Raji (cell line): Measurements from ENCODE around the gene ABHD13.
A peak's percentile ranks its signal among the peaks of the same experiment; 100 is the strongest.

Experiments used
- POLR2A ChIP-seq: IDR thresholded peaks from 2 replicates; pipeline ENCODE4 v1.6.1; 2011; ENCODE audit warnings: low read depth, low read length, control low read depth; ENCODE audit not compliant: insufficient read depth

The ABHD13 gene

DNA sequence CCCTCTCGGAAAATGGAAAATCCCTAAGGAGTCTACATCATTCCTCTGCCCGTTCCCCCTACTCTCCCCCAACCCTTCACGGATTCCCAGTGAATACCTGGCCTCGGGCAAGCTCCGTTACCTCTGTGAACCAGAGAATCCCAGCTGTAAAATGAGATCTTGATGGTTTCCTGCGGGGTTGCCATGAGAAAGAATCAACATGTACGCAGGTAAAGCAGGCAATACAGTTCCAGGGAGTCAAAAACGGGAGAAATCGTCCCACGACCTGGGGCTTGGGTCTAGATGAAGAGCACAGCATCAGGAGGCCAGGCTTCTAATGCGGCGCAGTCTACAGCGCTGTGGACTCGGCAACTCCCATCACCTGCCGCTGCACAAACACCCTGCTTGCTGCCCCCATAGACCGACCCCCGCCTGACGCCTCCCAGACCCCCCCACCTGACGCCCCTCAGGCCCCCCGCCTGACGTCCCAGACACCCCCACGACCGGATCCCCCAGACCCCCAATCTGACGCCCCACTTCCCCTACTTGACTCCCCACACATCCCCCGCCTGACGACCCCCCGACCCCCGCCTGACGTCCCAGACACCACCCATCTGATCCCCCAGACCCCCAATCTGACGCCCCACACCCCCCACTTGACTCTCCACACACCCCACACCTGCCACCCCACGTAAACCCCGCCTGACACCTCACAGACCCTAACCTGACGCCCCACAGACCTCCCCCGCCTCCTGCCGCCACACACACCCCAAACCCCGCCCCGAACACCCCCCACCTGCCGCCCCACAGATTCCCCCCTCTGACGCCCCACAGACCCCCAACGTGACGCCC, 3.5 kb upstream of the ABHD13 start:
- TF ChIP-seq POLR2A: no peak

DNA sequence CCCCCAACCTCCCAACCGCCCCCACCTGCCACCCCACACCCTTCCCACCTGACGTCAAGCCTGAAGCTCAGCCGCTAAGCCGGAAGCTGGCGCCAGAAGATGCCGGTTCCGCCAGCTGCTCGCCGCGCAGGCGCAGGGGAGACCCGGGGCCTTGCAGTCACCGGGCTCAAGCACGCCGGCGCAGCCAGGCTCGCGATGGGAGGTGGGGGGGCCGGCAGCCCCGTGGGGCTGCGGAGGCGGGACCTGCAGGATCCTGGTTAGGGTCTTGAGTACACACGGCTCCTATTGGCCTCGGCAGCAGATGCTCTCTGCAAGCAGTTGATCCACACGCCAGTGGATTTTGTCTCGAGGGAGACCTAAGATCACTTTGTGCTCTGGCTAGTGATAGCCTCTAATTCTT, 2.8 kb upstream of the ABHD13 start, which contains the start of gene LIG4:
Gene LIG4, minus strand, starts transcription at position 101 of the 400 bp plus-strand sequence. CDS start 4,268 bp downstream, outside the sequence.
- peak; percentile 73 for TF ChIP-seq POLR2A

GRCh38 chr13:108220041-108220440, 1.8 kb downstream of the ABHD13 start:
- no peak for TF ChIP-seq POLR2A

- no peak for TF ChIP-seq POLR2A
Measured at GRCh38 chr13:108223687-108224503, 5.7 kb downstream of the ABHD13 start.

- TF ChIP-seq POLR2A: no peak
Measured at GRCh38 chr13:108225440-108225839, 7.2 kb downstream of the ABHD13 start.

- TF ChIP-seq POLR2A: no peak
Measured at GRCh38 chr13:108226184-108226583, 8.0 kb downstream of the ABHD13 start.

DNA sequence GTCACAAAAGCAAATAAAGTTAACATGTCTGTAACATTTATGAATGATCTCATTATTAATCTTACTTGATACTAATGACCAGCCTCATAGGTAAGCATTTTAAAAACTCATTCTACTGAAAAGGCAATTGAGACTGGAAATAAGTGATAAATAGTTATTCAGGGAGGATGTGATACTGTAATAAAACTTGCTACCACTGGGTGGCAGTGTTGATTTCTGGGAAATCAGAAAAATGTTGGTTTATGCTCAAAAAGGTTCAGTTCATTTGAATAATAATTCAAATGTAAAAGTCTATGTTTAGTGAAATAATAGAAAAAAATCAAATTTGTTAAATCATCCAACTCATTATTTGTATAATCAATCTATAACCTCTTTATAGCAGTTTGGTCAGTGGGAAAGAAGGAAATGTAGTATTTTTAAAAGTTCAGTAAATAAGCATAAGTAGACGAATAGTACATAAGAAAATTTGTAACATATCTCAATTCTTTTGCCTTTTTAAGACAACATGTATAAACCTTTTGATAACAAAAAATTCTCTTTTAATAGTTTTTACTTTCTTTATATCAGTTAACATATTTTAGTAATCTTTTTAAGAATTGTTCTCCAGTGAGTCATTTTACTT, 9.6 kb downstream of the ABHD13 start:
- TF ChIP-seq POLR2A: no peak

DNA sequence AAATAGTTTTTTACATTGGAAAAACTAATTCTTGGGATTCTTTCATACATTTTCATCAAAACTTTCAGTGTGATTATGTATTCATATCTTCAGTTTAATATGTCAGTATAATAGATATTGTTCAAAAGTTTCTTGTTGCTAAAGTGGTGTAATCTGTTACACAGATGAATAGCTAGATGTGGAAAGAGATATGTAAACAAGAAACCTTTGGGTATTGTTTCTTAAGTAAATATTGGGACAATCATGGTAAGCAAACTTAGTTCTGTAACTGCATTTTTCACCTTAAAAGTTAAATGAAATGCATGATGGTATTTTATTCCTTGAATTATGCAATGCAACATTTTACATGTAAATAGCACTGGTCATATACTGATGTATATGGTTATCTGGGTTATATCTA, 12.2 kb downstream of the ABHD13 start:
- TF ChIP-seq POLR2A: no peak

DNA sequence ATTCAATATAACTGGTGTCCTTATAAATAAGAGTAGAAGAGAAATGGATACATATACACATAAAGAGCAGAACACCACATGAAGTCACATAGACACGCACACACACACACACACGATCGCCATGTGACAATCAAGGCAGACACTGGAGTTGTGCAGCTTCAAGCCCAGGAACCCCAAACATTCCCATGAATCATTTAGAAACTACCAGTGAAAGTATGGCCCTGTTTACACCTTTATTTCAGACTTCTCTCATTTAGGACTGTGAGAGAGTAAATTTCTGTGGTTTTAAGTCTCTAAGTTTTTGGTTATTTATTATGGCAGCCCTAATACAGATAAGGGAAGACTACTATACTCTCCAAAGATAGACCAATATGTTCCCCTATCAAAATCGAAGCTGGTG, 31.0 kb downstream of the ABHD13 start:
- no peak for TF ChIP-seq POLR2A

- no peak for TF ChIP-seq POLR2A
Measured at GRCh38 chr13:108257248-108257647, 39.1 kb downstream of the ABHD13 start.

GRCh38 chr13:108263621-108264355, 45.6 kb downstream of the ABHD13 start:
- no peak for TF ChIP-seq POLR2A

DNA sequence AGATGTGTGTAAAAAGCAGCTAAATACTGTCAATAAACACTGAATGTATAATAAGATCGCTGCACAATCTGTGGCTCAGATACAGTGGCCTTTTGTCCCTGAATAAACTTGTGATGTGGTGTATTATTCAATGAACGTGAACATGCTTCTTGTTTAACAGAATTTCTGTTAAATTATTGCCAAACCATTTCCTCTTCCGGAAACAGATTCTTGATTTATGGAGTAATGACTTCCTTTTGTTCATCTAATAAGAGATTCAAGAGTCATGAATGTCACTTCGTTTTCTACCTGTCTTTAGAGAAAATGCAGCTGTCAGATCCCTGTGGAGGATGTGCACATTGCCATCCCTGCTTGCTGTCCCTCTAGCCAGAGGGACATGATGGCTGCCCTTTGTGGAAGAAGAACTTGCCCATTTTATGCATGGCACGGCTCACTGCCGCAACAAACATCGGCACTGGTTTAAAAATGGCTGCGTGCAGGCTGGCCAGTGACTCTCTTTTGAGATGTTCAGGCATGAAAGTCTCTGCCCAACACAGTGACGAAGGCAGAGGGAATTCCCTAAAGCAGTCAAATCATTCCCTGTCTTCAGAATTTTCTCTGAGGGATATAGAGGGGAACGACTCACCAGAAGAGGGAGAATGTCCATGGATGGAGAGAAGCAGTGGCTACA, 48.3 kb downstream of the ABHD13 start:
- no peak for TF ChIP-seq POLR2A

- no peak for TF ChIP-seq POLR2A
Measured at GRCh38 chr13:108267347-108267746, 49.2 kb downstream of the ABHD13 start.

DNA sequence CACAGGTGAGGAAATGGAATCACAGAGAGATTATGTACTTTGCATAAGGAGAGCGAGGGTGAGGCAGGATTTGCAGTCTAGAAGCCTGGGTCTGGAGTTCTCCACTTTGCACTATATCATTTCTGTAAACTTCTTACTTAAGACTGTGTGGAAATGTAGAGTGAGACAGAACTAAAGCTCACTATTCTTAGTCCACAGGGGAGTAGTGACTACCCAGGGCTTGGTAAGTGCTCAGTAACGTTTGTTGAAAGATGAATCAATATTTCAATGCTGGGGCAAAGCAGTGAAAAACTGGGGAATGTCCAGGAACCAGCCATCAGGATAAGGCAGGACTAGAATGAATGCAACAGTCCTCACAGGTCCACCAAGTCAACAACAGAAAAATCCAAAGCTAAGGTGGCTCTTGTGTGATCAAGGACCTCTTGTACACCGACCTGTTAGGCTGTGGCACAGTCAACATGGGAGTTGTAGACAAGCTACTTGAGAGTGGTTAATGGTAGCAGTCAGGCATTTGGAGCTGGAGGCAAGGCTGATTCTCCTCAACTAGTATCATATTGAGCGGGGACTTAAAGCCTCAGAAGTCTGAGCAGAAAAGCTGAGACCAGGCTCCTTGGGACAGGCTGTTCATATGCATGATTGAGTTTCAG, 50.4 kb downstream of the ABHD13 start:
- no peak for TF ChIP-seq POLR2A

GRCh38 chr13:108269601-108270328, 51.6 kb downstream of the ABHD13 start, which contains the start of gene TNFSF13B:
Gene TNFSF13B (plus strand): TSS chr13:108269718. CDS start chr13:108269896, 178 bp downstream.
- TF ChIP-seq POLR2A: no peak
